Fibroblast of lung (primary cell): ENCODE measurements around the gene RIT2. TPM values are rescaled to one million over a fixed set of nuclear protein-coding genes. Genes with fewer than 3 reads are reported as not detected.

ENCODE experiments used
- DNase-seq, 2 donors: peaks; one replicate each; pipeline versions ENCODE4 v3.0.0 to v3.0.0-alpha.2; 2010; ENCODE audit warnings: low read depth in 2 of 2
- H2AFZ ChIP-seq: 2 replicates; pipeline ENCODE4 v1.5.1; 2012; ENCODE audit warnings: low read length, control low read depth, inconsistent platforms
- H3K27ac ChIP-seq: 2 replicates; pipeline ENCODE4 v1.5.1; 2011; ENCODE audit warnings: low read length, control low read depth; ENCODE audit not compliant: insufficient read depth
- H3K27me3 ChIP-seq: 2 replicates; pipeline ENCODE4 v1.5.1; 2011; ENCODE audit warnings: mild to moderate bottlenecking, low read length; ENCODE audit not compliant: control insufficient read depth, insufficient read depth
- H3K36me3 ChIP-seq: 2 replicates; pipeline ENCODE4 v1.5.1; 2011; ENCODE audit warnings: low read length; ENCODE audit not compliant: control insufficient read depth, insufficient read depth
- H3K4me1 ChIP-seq: 2 replicates; pipeline ENCODE4 v1.5.1; 2011; ENCODE audit warnings: low read length; ENCODE audit not compliant: control insufficient read depth, insufficient read depth; ENCODE audit errors: extremely low read depth
- H3K4me2 ChIP-seq: 2 replicates; pipeline ENCODE4 v1.5.1; 2011; ENCODE audit warnings: low read length, control low read depth; ENCODE audit not compliant: insufficient read depth; ENCODE audit errors: extremely low read depth
- H3K4me3 ChIP-seq, 4 experiments: fragments of 200-600 bp in 1 of 4; sonication (generic) in 1 of 4; replicated peaks in 1 of 4; 2 replicates each; pipeline ENCODE4 v1.5.1; 2011 to 2016; ENCODE audit warnings: low read length in 4 of 4, low read depth in 3 of 4, mild to moderate bottlenecking in 3 of 4, control low read depth in 2 of 4, inconsistent platforms in 1 of 4, mixed read lengths in 1 of 4; ENCODE audit not compliant: insufficient read depth in 1 of 4; ENCODE audit errors: control extremely low read depth in 1 of 4
- H3K79me2 ChIP-seq: 2 replicates; pipeline ENCODE4 v1.5.1; 2012; ENCODE audit warnings: mild to moderate bottlenecking, low read length, inconsistent platforms; ENCODE audit not compliant: control insufficient read depth, insufficient read depth
- H3K9ac ChIP-seq: 2 replicates; pipeline ENCODE4 v1.5.1; 2011; ENCODE audit warnings: mild to moderate bottlenecking, low read length, control low read depth; ENCODE audit not compliant: insufficient read depth
- H3K9me3 ChIP-seq: 2 replicates; pipeline ENCODE4 v1.5.1; 2012; ENCODE audit warnings: low read depth, low read length; ENCODE audit not compliant: control insufficient read depth, insufficient read depth
- H4K20me1 ChIP-seq: 2 replicates; pipeline ENCODE4 v1.5.1; 2011; ENCODE audit warnings: low read length; ENCODE audit not compliant: control insufficient read depth, insufficient read depth; ENCODE audit errors: extremely low read depth
- CTCF ChIP-seq, 2 donors: IDR thresholded peaks in 1 of 2; conservative IDR thresholded peaks in 1 of 2; 1 replicate in 1 of 2; 2 replicates in 1 of 2; pipeline ENCODE4 v1.5.1; 2011 to 2012; ENCODE audit warnings: low read length in 2 of 2, control low read depth in 1 of 2, inconsistent platforms in 1 of 2, low read depth in 1 of 2, mild to moderate bottlenecking in 1 of 2
- EZH2 ChIP-seq: IDR thresholded peaks from 2 replicates; pipeline ENCODE4 v1.5.1; 2012; ENCODE audit warnings: low read length, control low read depth, mild to moderate bottlenecking; ENCODE audit errors: missing control alignments
- polyA plus RNA-seq, 2 donors: library from polyadenylated mRNA; depleted of rRNA in 1 of 2; stranded (reverse) in 1 of 2; unstranded in 1 of 2; fragments of >200 nt; gene quantifications; 2 replicates each; pipeline ENCODE4 v1.2.1, GENCODE V29; 2011 to 2012; ENCODE audit warnings: missing spikeins in 1 of 2
- total RNA-seq: library from RNA; depleted of rRNA; stranded (reverse); fragments of >200 nt; gene quantifications from 2 replicates; pipeline ENCODE4 v1.2.1, GENCODE V29; 2014

Gene RIT2
- total and polyA plus RNA-seq, 2 donors (not counting 1 experiment from before 2014, with no cell fraction given) = not detected

GRCh38 chr18:42706029-42706608, 409.4 kb downstream of the RIT2 start:
- H3K4me1 ChIP-seq = no peaks in the 10 kb centered on the region
- H3K27ac ChIP-seq = no peak overlapping the region
- no peak for DNase-seq
- no peak overlapping the region for H3K9ac ChIP-seq
- no peaks in the 10 kb centered on the region for H3K79me2 ChIP-seq
- H3K4me2 ChIP-seq = no peak overlapping the region
- no peak overlapping the region for H3K4me3 ChIP-seq
- H4K20me1 ChIP-seq = no peaks in the 10 kb centered on the region
- no peak overlapping the region for H2AFZ ChIP-seq
- TF ChIP-seq EZH2 = no peak
- no peak for TF ChIP-seq CTCF (conservative IDR thresholded peaks at IDR 0.05 in 1 of 2, IDR thresholded peaks at IDR 0.05 in 1 of 2; ENCODE audit: low read depth in 1 of 2, low read length in 2 of 2)
- H3K27me3 ChIP-seq = no peaks in the 10 kb centered on the region
- no peaks in the 10 kb centered on the region for H3K9me3 ChIP-seq
- no peaks in the 10 kb centered on the region for H3K36me3 ChIP-seq

Other genes with a start within 250 kb of the RIT2 start
- not detected in 2 replicates for gene SYT4, start 161.8 kb upstream of the RIT2 start, total RNA-seq
- not detected in 2 replicates for gene SYT4, start 161.8 kb upstream of the RIT2 start, polyA plus RNA-seq